ENCODE results near the gene KCNIP4.

DNA sequence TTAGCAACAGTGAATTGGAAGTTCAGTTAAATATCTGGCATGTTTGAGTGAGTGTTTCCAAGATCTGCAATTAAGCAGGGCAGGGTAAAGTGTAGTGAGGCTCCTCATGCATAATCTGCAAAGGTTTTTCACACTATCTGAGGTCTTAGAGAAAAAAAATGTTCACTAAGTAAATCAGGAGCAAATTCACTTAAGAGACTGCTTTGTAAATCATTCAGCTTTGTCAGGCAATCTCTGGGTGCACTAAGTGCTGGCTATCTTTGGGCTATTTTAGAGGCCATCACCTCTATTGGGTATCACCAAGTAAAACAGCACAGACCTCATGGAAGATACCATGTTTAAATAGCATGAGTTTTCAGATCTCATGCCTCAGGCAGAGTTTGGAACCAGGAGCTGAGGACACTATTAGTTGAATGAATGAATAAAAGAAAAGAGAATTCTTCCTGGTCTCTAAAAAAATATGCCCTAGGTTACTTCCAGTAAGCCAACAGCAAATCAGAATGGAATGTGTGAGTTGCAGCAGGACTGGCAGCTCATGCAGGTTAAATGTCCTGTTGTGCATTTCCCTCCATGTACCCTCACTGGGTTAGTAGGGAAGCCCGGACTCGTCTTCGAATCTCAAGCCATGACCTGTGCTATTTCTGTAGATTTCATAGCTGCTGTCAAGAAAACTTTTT, 195.3 kb downstream of the KCNIP4 start:
- TF ChIP-seq POLR2A (IDR thresholded peaks at IDR 0.05), result no peak
- TF ChIP-seq, protein P1, sequence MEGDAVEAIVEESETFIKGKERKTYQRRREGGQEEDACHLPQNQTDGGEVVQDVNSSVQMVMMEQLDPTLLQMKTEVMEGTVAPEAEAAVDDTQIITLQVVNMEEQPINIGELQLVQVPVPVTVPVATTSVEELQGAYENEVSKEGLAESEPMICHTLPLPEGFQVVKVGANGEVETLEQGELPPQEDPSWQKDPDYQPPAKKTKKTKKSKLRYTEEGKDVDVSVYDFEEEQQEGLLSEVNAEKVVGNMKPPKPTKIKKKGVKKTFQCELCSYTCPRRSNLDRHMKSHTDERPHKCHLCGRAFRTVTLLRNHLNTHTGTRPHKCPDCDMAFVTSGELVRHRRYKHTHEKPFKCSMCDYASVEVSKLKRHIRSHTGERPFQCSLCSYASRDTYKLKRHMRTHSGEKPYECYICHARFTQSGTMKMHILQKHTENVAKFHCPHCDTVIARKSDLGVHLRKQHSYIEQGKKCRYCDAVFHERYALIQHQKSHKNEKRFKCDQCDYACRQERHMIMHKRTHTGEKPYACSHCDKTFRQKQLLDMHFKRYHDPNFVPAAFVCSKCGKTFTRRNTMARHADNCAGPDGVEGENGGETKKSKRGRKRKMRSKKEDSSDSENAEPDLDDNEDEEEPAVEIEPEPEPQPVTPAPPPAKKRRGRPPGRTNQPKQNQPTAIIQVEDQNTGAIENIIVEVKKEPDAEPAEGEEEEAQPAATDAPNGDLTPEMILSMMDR (IDR thresholded peaks at IDR 0.05), result no peak
